ENCODE data around the gene NFX1. TPM values are rescaled to one million over a fixed set of nuclear protein-coding genes. Genes with fewer than 3 reads are reported as not detected.

NFX1 gene
- total and polyA plus RNA-seq, 10 of the 15 experiments (the other 5 are each of a cell fraction or from before 2014, with no cell fraction given) = 11.9 to 45.1 (median 36.1) TPM

DNA sequence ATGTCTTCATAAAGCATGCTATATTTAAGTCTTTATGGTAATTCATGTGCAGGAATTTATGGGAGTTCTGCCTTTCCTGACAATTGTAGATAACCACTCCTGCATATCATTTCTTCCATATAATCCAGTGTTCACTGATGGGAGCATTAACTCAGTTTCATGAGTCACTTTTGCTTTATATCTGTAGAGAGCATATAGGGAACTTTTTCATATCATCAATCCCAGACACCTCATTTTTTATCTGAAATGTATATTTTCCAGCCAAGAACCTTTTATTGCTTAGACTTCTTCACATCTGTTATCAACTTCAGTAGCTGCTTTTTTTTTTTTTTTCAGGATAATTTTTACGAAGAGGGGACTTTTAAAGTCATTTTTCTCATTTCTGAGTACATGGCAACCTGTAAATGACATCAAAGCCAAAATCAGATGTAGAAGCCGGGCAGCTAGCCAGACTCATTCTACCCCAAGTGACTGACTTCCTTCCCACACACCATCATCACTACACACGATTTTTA, 41.1 kb downstream of the NFX1 start:
- POLR2A ChIA-PET = interaction anchor here (0.6 kb wide), 1 partner anchor 37 kb away, joined by 3 read pairs; no protein-coding TSS in a partner anchor
- H4K20me1 ChIP-seq (ENCODE audit: control insufficient read depth, insufficient read depth) = no peaks in the 10 kb centered on the region
- H3K4me1 ChIP-seq (ENCODE audit: control insufficient read depth, insufficient read depth, low read length) = no peaks in the 10 kb centered on the region
- RAD21 ChIA-PET (ENCODE audit: unreplicated experiment) = interaction anchor here (0.5 kb wide), 1 partner anchor 195 kb away, joined by 3 read pairs; no protein-coding TSS in a partner anchor
- H3K9ac ChIP-seq (ENCODE audit: control insufficient read depth, insufficient read depth, low read length) = no peak overlapping the region
- BruUV-seq (replicated peaks) = no TSS peak
- no peak for FAIRE-seq
- no peak overlapping the region for H3K27ac ChIP-seq (ENCODE audit: control insufficient read depth, insufficient read depth)
- intact Hi-C loops (cut with micrococcal nuclease; ENCODE audit: unreplicated experiment) (no loop called here), in situ Hi-C loops (cut with MboI) (no loop called here)
- no peaks in the 10 kb centered on the region for H3K27me3 ChIP-seq (replicated peaks in 1 of 2; ENCODE audit: control insufficient read depth in 2 of 2, insufficient read depth in 2 of 2, low read length in 1 of 2)
- no peak for TF ChIP-seq BRCA1 (IDR thresholded peaks at IDR 0.05; ENCODE audit: low read depth, low read length)
- TF ChIP-seq, protein P1, sequence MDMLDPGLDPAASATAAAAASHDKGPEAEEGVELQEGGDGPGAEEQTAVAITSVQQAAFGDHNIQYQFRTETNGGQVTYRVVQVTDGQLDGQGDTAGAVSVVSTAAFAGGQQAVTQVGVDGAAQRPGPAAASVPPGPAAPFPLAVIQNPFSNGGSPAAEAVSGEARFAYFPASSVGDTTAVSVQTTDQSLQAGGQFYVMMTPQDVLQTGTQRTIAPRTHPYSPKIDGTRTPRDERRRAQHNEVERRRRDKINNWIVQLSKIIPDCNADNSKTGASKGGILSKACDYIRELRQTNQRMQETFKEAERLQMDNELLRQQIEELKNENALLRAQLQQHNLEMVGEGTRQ (IDR thresholded peaks at IDR 0.05; ENCODE audit: borderline replicate concordance, low read depth, low read length) = no peak
- TF ChIP-seq, protein P2, sequence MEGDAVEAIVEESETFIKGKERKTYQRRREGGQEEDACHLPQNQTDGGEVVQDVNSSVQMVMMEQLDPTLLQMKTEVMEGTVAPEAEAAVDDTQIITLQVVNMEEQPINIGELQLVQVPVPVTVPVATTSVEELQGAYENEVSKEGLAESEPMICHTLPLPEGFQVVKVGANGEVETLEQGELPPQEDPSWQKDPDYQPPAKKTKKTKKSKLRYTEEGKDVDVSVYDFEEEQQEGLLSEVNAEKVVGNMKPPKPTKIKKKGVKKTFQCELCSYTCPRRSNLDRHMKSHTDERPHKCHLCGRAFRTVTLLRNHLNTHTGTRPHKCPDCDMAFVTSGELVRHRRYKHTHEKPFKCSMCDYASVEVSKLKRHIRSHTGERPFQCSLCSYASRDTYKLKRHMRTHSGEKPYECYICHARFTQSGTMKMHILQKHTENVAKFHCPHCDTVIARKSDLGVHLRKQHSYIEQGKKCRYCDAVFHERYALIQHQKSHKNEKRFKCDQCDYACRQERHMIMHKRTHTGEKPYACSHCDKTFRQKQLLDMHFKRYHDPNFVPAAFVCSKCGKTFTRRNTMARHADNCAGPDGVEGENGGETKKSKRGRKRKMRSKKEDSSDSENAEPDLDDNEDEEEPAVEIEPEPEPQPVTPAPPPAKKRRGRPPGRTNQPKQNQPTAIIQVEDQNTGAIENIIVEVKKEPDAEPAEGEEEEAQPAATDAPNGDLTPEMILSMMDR (IDR thresholded peaks at IDR 0.05 in 2 of 3, conservative IDR thresholded peaks at IDR 0.05 in 1 of 3; ENCODE audit: control insufficient read depth in 2 of 3, extremely low read depth in 1 of 3, insufficient read depth in 1 of 3, low read depth in 3 of 3, low read length in 3 of 3) = no peak
- no peaks in the 10 kb centered on the region for H3K79me2 ChIP-seq (ENCODE audit: control insufficient read depth, insufficient read depth, low read length)
- WGBS (ENCODE audit: insufficient coverage, insufficient replicate concordance, low lambda C conversion rate, missing lambda C conversion rate) = 94% methylated on average over 3 of the region's 3 CpGs
- H2AFZ ChIP-seq (ENCODE audit: control insufficient read depth, low read depth, low read length) = no peak overlapping the region
- H3K36me3 ChIP-seq (ENCODE audit: control insufficient read depth in 2 of 2, insufficient read depth in 2 of 2, low read length in 1 of 2) = peaks cover 3 to 22% of the 10 kb centered on the region in 2 experiments
- DNase-seq (ENCODE audit: low read depth, low spot score) = no peak
- ATAC-seq = no peak
- SMC1A ChIA-PET (ENCODE audit: uncharacterized antibody, unreplicated experiment) = interaction anchor here (0.7 kb wide), 1 partner anchor 49 kb away, joined by 3 read pairs; no protein-coding TSS in a partner anchor
- CTCF ChIA-PET = interaction anchor here (0.6 to 1.1 kb wide), 2 partner anchors 44 to 135 kb away, joined by 3 to 5 read pairs; no protein-coding TSS in a partner anchor
- no peak overlapping the region for H3K4me3 ChIP-seq
- H3K9me3 ChIP-seq (replicated peaks; ENCODE audit: control insufficient read depth, insufficient read depth, low read length) = no peaks in the 10 kb centered on the region; the same call in 2 of the 3 replicates
- H3K4me2 ChIP-seq (ENCODE audit: control insufficient read depth, insufficient read depth) = no peak overlapping the region

All from GM12878 (cell line).